ENCODE results near the gene MPL. TPM values are rescaled to one million over a fixed set of nuclear protein-coding genes. Genes with fewer than 3 reads are reported as not detected.

Gene MPL
- total and polyA plus RNA-seq, 7 donors: not detected

- intact Hi-C loops (cut with DNase I): no loop called here
- Histone ChIP-seq H3K9me3 (no peaks in the 10 kb centered on the region), H3K4me1 (peaks cover 0 to 43% (median 35%) of the 10 kb centered on the region in 4 donors), H3K4me3 (no peak overlapping the region), H3K27me3 (no peaks in the 10 kb centered on the region), H3K27ac (no peak overlapping the region), H3K36me3 (peaks cover 28 to 51% (median 41%) of the 10 kb centered on the region in 4 donors)
- TF ChIP-seq POLR2A (IDR thresholded peaks at IDR 0.05) (no peak), POLR2AphosphoS5 (IDR thresholded peaks at IDR 0.05) (no peak)
- DNase-seq: no peak
- 95 to 97% methylated on average over 6 of the region's 6 CpGs for WGBS, 2 donors
Observed at GRCh38 chr1:43386676-43387075, 49.1 kb downstream of the MPL start.

- H3K4me3 ChIP-seq: no peak overlapping the region
- H3K27ac ChIP-seq: no peak overlapping the region
- no peak for TF ChIP-seq POLR2A (IDR thresholded peaks at IDR 0.05)
- no peak for TF ChIP-seq EP300 (IDR thresholded peaks at IDR 0.05)
- TF ChIP-seq CTCF (IDR thresholded peaks at IDR 0.05): no peak
- no peak for TF ChIP-seq POLR2AphosphoS5 (IDR thresholded peaks at IDR 0.05)
- WGBS, 2 donors: 76 to 80% methylated on average over 4 of the region's 4 CpGs
- no peak for DNase-seq
- intact Hi-C loops (cut with DNase I): no loop called here
- peaks cover 28 to 44% (median 39%) of the 10 kb centered on the region in 4 donors for H3K36me3 ChIP-seq
- no peaks in the 10 kb centered on the region for H3K27me3 ChIP-seq
- H3K9me3 ChIP-seq: no peaks in the 10 kb centered on the region
- peaks cover 0 to 32% (median 28%) of the 10 kb centered on the region in 4 donors for H3K4me1 ChIP-seq
Observed at GRCh38 chr1:43387976-43388599, 50.5 kb downstream of the MPL start.

GRCh38 chr1:43388613-43389012 lies 51.0 kb downstream of the MPL start:
- Histone ChIP-seq H3K36me3 (peaks cover 28 to 38% (median 36%) of the 10 kb centered on the region in 4 donors), H3K27ac (peak overlapping the region in 2 of 4 donors; percentile 86 to 89), H3K4me1 (peaks cover 0 to 32% (median 28%) of the 10 kb centered on the region in 4 donors), H3K9me3 (no peaks in the 10 kb centered on the region), H3K27me3 (no peaks in the 10 kb centered on the region), H3K4me3 (peak overlapping the region in 3 of 4 donors; percentile 73 to 87 (median 79))
- DNase-seq: no peak
- WGBS, 2 donors: 20 to 51% methylated on average over 3 of the region's 3 CpGs
- intact Hi-C loops (cut with DNase I): no loop called here
- TF ChIP-seq EP300 (IDR thresholded peaks at IDR 0.05) (no peak), CTCF (IDR thresholded peaks at IDR 0.05) (no peak), POLR2AphosphoS5 (IDR thresholded peaks at IDR 0.05) (no peak), POLR2A (IDR thresholded peaks at IDR 0.05) (no peak)

- intact Hi-C loops (cut with DNase I): loop anchor here (2.0 kb wide), 1 partner anchor 23 kb away; no protein-coding TSS in a partner anchor
- no peaks in the 10 kb centered on the region for H3K27me3 ChIP-seq
- peaks cover 19 to 28% (median 26%) of the 10 kb centered on the region in 4 donors for H3K36me3 ChIP-seq
- TF ChIP-seq POLR2AphosphoS5 (IDR thresholded peaks at IDR 0.05) (peak; percentile 81 to 92 (median 90)), EP300 (IDR thresholded peaks at IDR 0.05) (no peak), POLR2A (IDR thresholded peaks at IDR 0.05) (peak; percentile 50 to 83), CTCF (IDR thresholded peaks at IDR 0.05) (no peak)
- peak; percentile 98 for DNase-seq
- 0 to 1% methylated on average over 65 of the region's 65 CpGs for WGBS, 2 donors
- H3K4me3 ChIP-seq: peak within 1 kb of the TSS; percentile 73 to 91 (median 83)
- H3K4me1 ChIP-seq: peaks cover 0 to 32% (median 28%) of the 10 kb centered on the region in 4 donors
- no peaks in the 10 kb centered on the region for H3K9me3 ChIP-seq
- peak within 1 kb of the TSS; percentile 85 to 89 (median 86) for H3K27ac ChIP-seq
Observed at GRCh38 chr1:43389326-43390313, 52.0 kb downstream of the MPL start, which contains the start of the genes MED8 and SZT2. Gene MED8 (minus strand): TSS chr1:43389800. CDS start chr1:43389764, 36 bp downstream. Gene SZT2 (plus strand): TSS chr1:43389899. CDS start chr1:43389969, 70 bp downstream.
